CD14-positive monocyte (primary cell): ENCODE results near the gene RBBP6. TPM values are rescaled to one million over a fixed set of nuclear protein-coding genes. Genes with fewer than 3 reads are reported as not detected.

Source experiments
- DNase-seq, 3 donors: peaks; one replicate each; pipeline ENCODE4 v3.0.0-alpha.2; 2011 to 2022
- H2AFZ ChIP-seq: 2 replicates; pipeline ENCODE4 v1.6.0; 2012; ENCODE audit warnings: mild to moderate bottlenecking, low read depth, low read length, inconsistent platforms; ENCODE audit not compliant: insufficient read depth, poor library complexity, severe bottlenecking
- H3K27ac ChIP-seq, 2 donors: 1 replicate in 1 of 2; 2 replicates in 1 of 2; pipeline ENCODE4 v1.5.1; 2012 to 2013; ENCODE audit warnings: low read length in 2 of 2, control low read depth in 1 of 2, inconsistent platforms in 1 of 2, low read depth in 1 of 2, mild to moderate bottlenecking in 1 of 2
- H3K27me3 ChIP-seq, 2 donors: one replicate each; pipeline versions ENCODE4 v1.6.0 to v1.6.1; 2011 to 2013; ENCODE audit warnings: low read length in 2 of 2; ENCODE audit not compliant: control insufficient read depth in 2 of 2, insufficient read depth in 2 of 2
- H3K36me3 ChIP-seq, 2 donors: replicated peaks in 1 of 2; 1 replicate in 1 of 2; 2 replicates in 1 of 2; pipeline versions ENCODE4 v1.5.1 to v1.6.1; 2012 to 2013; ENCODE audit warnings: low read length in 2 of 2, control low read depth in 1 of 2, inconsistent platforms in 1 of 2, mild to moderate bottlenecking in 1 of 2; ENCODE audit not compliant: insufficient read depth in 2 of 2, control insufficient read depth in 1 of 2
- H3K4me1 ChIP-seq, 2 donors: 1 replicate in 1 of 2; 2 replicates in 1 of 2; pipeline versions ENCODE4 v1.5.1 to v1.6.1; 2012 to 2013; ENCODE audit warnings: low read length in 2 of 2, control low read depth in 1 of 2, inconsistent platforms in 1 of 2, mild to moderate bottlenecking in 1 of 2, moderate library complexity in 1 of 2; ENCODE audit not compliant: insufficient read depth in 2 of 2, control insufficient read depth in 1 of 2
- H3K4me2 ChIP-seq: replicated peaks from 2 replicates; pipeline ENCODE3; 2012; ENCODE audit warnings: low read length, moderate library complexity, mild to moderate bottlenecking; ENCODE audit not compliant: poor library complexity, severe bottlenecking; ENCODE audit errors: extremely low read depth
- H3K4me3 ChIP-seq, 3 experiments: fragments of 200-600 bp in 1 of 3; sonication (generic) in 1 of 3; replicated peaks in 1 of 3; 1 replicate in 2 of 3; 2 replicates in 1 of 3; pipeline ENCODE4 v1.5.1; 2011 to 2013; ENCODE audit warnings: low read length in 3 of 3, mild to moderate bottlenecking in 3 of 3, control low read depth in 2 of 3, low read depth in 2 of 3, inconsistent platforms in 1 of 3, moderate library complexity in 1 of 3
- H3K79me2 ChIP-seq: 2 replicates; pipeline ENCODE4 v1.6.0; 2012; ENCODE audit warnings: mild to moderate bottlenecking, control low read depth, inconsistent platforms, low read length, moderate library complexity; ENCODE audit not compliant: insufficient read depth
- H3K9ac ChIP-seq: 2 replicates; pipeline ENCODE4 v1.6.0; 2017; ENCODE audit warnings: low read length, mild to moderate bottlenecking; ENCODE audit not compliant: insufficient read depth, poor library complexity, severe bottlenecking
- H3K9me3 ChIP-seq, 2 donors: replicated peaks in 1 of 2; 1 replicate in 1 of 2; 2 replicates in 1 of 2; pipeline versions ENCODE4 v1.5.1 to v1.6.1; 2012 to 2013; ENCODE audit warnings: low read length in 2 of 2, control low read depth in 1 of 2; ENCODE audit not compliant: control insufficient read depth in 1 of 2, insufficient read depth in 1 of 2
- H4K20me1 ChIP-seq: 2 replicates; pipeline ENCODE4 v1.6.0; 2012; ENCODE audit warnings: mild to moderate bottlenecking, low read length, control low read depth, moderate library complexity; ENCODE audit not compliant: insufficient read depth
- H3K27ac Mint-ChIP-seq, 7 donors: one replicate each; pipeline ENCODE4 v1.8.0; 2020; ENCODE audit warnings: mild to moderate bottlenecking in 7 of 7, mixed read lengths in 7 of 7, moderate library complexity in 6 of 7, inconsistent platforms in 2 of 7
- H3K27me3 Mint-ChIP-seq, 3 donors: one replicate each; pipeline ENCODE4 v1.8.0; 2021 to 2022; ENCODE audit warnings: low read depth in 3 of 3, mild to moderate bottlenecking in 3 of 3, mixed read lengths in 3 of 3, moderate library complexity in 3 of 3, inconsistent platforms in 1 of 3
- H3K36me3 Mint-ChIP-seq, 2 donors: one replicate each; pipeline ENCODE4 v1.8.0; 2020; ENCODE audit warnings: mixed read lengths in 2 of 2, inconsistent platforms in 1 of 2, mild to moderate bottlenecking in 1 of 2
- H3K4me1 Mint-ChIP-seq: one replicate; pipeline ENCODE4 v1.8.0; 2020; ENCODE audit warnings: mild to moderate bottlenecking, mixed read lengths
- H3K4me3 Mint-ChIP-seq, 2 donors: one replicate each; pipeline ENCODE4 v1.8.0; 2020; ENCODE audit warnings: mild to moderate bottlenecking in 2 of 2, mixed read lengths in 2 of 2, moderate library complexity in 1 of 2
- H3K9me3 Mint-ChIP-seq, 7 donors: one replicate each; pipeline ENCODE4 v1.8.0; 2020 to 2022; ENCODE audit warnings: mixed read lengths in 7 of 7, mild to moderate bottlenecking in 6 of 7, moderate library complexity in 6 of 7, inconsistent platforms in 2 of 7
- WGBS: methylation state at CpG from one replicate; pipeline ENCODE4 v1.1.5; 2013; ENCODE audit warnings: missing lambda C conversion rate; ENCODE audit not compliant: insufficient coverage; 5-methylcytosine and 5-hydroxymethylcytosine counted together
- intact Hi-C, 2 donors: fragments of 100-400 bp; cut with micrococcal nuclease; formaldehyde crosslinking; loops; one replicate each; pipeline versions ENCODE4 v1.15.0 to v1.15.1; 2023
- polyA plus RNA-seq, 3 donors: library from polyadenylated mRNA; depleted of rRNA in 1 of 3; unstranded in 2 of 3; stranded (reverse) in 1 of 3; fragments of 300-500 nt in 2 of 3; fragments of >200 nt in 1 of 3; fragmentation: Illumina TruSeq in 2 of 3; gene quantifications; 1 replicate in 2 of 3; 2 replicates in 1 of 3; pipeline ENCODE4 v1.2.3, GENCODE V29; 2012 to 2021
- TF ChIP-seq, protein P1 (sequence below): fragments of 200-600 bp; IDR thresholded peaks from one replicate; pipeline ENCODE4 v1.8.0; 2022; ENCODE audit warnings: antibody characterized with exemption, mild to moderate bottlenecking

RBBP6 gene
- polyA plus RNA-seq, 3 donors: 13.2 to 85.2 (median 20.1) TPM

DNA sequence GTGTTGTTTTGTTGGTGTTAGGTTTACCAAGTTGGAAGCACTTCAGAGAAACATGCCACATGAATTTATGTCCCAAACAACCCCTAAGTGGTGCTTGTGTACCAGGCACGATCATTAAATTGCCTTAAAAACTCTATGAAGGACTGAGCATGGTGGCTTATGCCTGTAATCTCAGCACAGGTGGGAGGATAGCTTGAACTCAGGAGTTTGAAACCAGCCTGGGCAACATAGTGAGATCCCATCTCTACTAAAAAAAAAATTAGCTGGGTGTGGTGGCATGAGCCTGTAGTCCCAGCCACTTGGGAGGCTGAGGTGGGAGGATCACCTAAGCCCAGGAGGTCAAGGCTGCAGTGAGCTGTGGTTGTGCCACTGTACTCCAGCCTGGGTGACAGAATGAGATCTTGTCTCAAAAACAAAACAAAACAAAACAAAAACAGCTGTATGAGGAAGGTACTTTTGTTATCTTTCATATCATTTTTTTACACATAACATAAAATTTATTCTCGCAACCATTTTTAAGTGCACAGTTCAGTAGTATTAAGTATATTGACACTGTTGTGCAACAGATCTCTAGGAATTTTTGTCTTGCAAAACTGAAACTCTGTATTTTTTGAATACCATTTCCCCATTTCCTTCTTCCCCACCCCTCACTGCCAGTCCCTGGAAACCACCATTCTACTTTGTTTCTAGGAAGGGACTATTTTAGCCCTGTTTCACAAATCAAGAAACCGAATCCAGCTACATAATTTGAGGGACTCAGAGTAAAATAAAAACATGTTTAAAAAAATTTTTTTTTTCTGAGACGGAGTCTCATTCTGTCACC is 14.3 kb upstream of the RBBP6 start:
- WGBS: no CpG with 5 or more reads among the region's 4 CpGs

GRCh38 chr16:24525970-24526559 is 13.3 kb upstream of the RBBP6 start:
- no peak overlapping the region for H3K4me3 ChIP-seq
- WGBS: 96% methylated on average over 3 of the region's 7 CpGs
- peaks cover 0 to 1% (median 0%) of the 10 kb centered on the region in 7 donors for H3K9me3 Mint-ChIP-seq

More for the DNA sequence above, 14.3 kb upstream of the RBBP6 start:
- peak overlapping the region; percentile 52 for H3K4me2 ChIP-seq
- H3K36me3 Mint-ChIP-seq: no peaks in the 10 kb centered on the region
- H3K79me2 ChIP-seq: no peaks in the 10 kb centered on the region
- peaks cover 0 to 1% (median 0%) of the 10 kb centered on the region in 7 donors for H3K9me3 Mint-ChIP-seq
- H3K36me3 ChIP-seq: no peaks in the 10 kb centered on the region
- DNase-seq: peak; percentile 33 to 86 (median 53)
- peak overlapping the region in 5 of 7 donors; percentile 35 to 76 (median 57) for H3K27ac Mint-ChIP-seq
- H3K27ac ChIP-seq: no peak overlapping the region
- H3K4me3 ChIP-seq: no peak overlapping the region
- no peak overlapping the region for H2AFZ ChIP-seq
- no peaks in the 10 kb centered on the region for H3K9me3 ChIP-seq
- no peaks in the 10 kb centered on the region for H3K27me3 ChIP-seq
- H3K4me1 Mint-ChIP-seq: peaks cover 22% of the 10 kb centered on the region
- peak overlapping the region in 1 of 2 donors; percentile 7 for H3K4me3 Mint-ChIP-seq
- H3K9ac ChIP-seq: no peak overlapping the region
- H3K27me3 Mint-ChIP-seq: peaks cover 2 to 6% (median 5%) of the 10 kb centered on the region in 3 donors
- no peaks in the 10 kb centered on the region for H4K20me1 ChIP-seq
- intact Hi-C loops: no loop called here
- H3K4me1 ChIP-seq: peaks cover 16 to 19% of the 10 kb centered on the region in 2 donors
- TF ChIP-seq, protein P1, sequence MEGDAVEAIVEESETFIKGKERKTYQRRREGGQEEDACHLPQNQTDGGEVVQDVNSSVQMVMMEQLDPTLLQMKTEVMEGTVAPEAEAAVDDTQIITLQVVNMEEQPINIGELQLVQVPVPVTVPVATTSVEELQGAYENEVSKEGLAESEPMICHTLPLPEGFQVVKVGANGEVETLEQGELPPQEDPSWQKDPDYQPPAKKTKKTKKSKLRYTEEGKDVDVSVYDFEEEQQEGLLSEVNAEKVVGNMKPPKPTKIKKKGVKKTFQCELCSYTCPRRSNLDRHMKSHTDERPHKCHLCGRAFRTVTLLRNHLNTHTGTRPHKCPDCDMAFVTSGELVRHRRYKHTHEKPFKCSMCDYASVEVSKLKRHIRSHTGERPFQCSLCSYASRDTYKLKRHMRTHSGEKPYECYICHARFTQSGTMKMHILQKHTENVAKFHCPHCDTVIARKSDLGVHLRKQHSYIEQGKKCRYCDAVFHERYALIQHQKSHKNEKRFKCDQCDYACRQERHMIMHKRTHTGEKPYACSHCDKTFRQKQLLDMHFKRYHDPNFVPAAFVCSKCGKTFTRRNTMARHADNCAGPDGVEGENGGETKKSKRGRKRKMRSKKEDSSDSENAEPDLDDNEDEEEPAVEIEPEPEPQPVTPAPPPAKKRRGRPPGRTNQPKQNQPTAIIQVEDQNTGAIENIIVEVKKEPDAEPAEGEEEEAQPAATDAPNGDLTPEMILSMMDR: no peak

More at GRCh38 chr16:24525970-24526559, 13.3 kb upstream of the RBBP6 start:
- Mint-ChIP-seq H3K27ac (peak overlapping the region in 1 of 7 donors; percentile 79), H3K4me3 (peak overlapping the region in 1 of 2 donors; percentile 30), H3K27me3 (peaks cover 2 to 5% (median 5%) of the 10 kb centered on the region in 3 donors), H3K4me1 (peaks cover 22% of the 10 kb centered on the region), H3K36me3 (no peaks in the 10 kb centered on the region)
- Histone ChIP-seq H3K36me3 (no peaks in the 10 kb centered on the region), H3K9ac (no peak overlapping the region), H4K20me1 (no peaks in the 10 kb centered on the region), H3K27me3 (no peaks in the 10 kb centered on the region), H3K79me2 (no peaks in the 10 kb centered on the region), H3K9me3 (no peaks in the 10 kb centered on the region), H3K27ac (no peak overlapping the region), H2AFZ (no peak overlapping the region), H3K4me1 (peaks cover 16 to 19% of the 10 kb centered on the region in 2 donors), H3K4me2 (no peak overlapping the region)
- intact Hi-C loops: no loop called here
- DNase-seq: no peak
- TF ChIP-seq, protein P1: no peak
